ENCODE results near the gene PMAIP1.
"Not testable (repeated sequence)": the region's sequence is repeated elsewhere in the genome, so short reads cannot be mapped to it uniquely, and the experiment has no call there.

PMAIP1 gene

DNA sequence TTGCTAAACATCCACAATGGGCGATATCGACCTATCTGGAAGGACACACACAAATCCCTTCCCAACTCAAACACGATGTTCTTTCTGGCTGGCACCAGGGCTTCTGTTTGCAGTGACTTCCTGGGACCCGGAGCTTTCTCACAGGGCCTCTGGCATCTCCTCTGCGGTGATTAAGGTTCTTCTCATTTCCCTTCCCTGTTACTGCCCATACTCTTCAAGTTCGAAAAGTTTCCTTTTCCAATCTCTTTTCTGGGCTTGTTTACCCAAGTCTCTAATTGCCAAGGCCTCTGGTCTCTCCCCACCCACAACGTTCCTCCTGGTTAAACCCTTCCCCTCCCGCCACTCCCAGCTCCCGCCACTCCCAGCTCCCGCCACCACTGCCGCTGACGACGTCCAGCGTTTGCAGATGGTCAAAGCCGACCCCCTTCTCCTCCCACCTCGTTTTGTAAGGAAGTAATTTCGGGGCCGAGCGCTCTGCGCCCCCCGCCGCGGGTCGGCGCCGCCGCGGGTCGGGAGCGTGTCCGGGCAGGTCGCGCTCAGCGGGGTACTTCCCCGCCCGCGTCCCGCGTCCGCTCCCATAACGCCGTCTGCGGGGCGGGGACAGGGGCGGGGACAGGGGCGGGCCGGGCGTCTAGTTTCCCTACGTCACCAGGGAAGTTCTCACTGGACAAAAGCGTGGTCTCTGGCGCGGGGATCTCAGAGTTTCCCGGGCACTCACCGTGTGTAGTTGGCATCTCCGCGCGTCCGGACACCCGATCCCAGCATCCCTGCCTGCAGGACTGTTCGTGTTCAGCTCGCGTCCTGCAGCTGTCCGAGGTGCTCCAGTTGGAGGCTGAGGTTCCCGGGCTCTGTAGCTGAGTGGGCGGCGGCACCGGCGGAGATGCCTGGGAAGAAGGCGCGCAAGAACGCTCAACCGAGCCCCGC lies at the start of gene PMAIP1:
Gene PMAIP1 (plus strand): TSS at position 699 of the 924 bp plus-strand sequence. CDS start 182 bp downstream, at position 881.
- DNase-seq (ENCODE audit: low read depth in 2 of 3, low spot score in 2 of 3), result peak; percentile 82 to 85 (median 84)

DNA sequence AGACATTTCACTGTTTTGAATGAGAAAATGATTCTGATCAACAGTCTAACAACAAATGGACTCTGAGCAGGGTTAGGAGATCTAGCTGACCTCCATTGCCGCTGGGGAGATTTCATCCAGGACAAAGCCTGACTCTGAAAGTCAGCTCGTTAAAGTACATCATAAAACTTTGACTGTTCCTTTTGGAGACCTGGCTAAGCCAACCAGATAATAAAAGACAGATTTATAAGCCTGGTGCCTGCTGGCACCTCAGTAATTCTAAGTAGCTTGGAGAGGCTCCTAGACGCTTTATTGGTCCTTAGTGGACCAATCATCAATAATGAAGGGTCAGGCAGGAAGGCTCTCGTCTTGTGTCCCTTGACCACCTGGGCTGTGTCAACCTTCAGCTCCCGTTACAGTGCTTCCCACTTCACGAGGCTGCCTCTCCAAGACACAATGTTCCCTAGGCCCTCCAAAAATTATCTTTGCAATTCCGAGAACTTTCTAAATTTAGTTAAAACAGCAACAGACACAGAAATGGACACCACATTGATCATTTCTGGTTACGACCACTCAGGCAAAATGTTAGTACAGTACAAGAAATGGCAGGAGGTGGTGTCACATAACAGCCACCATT lies 47.9 kb upstream of the PMAIP1 start:
- DNase-seq (ENCODE audit: low read depth in 2 of 3, low spot score in 2 of 3), result no peak

DNA sequence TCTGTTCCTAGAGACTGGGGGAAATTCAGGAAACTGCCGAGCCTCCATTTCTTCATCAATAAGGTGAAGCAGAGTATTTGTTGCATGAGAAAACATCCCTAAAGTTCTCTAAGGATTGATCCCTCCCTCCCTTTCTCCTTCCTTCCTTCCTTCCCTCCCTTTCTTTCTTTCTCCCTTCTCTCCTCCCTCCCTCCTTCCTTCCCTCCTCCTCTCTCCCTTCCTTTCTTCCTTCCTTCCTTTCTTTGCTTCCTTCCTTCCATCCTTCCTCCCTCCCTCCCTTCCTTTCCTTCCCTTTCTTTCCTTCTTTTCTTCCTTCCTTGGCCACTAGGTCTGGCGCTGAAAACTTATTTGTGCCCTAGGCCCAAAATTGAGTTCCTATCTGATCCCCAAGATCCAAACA lies 47.2 kb upstream of the PMAIP1 start:
- no peak for DNase-seq (ENCODE audit: low read depth in 2 of 3, low spot score in 2 of 3)

DNA sequence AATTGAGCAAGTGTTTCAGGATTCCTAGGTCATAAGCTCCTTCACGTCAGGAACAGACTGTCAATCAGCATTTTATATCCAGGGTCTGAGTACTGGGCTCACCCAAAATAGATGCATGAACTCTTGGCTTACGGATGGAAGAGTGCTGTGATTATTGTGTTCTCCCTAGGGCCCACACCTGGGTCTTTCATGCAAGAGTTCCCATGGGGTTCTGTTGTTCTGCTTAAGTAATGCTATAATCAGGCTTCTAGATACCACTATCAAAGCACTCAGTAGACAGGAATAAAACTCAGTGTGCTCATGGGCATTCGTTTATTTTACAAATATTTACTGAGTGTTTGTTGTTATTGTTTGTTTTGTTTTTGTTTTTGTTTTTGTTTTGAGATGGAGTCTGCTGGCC lies 46.4 kb upstream of the PMAIP1 start:
- no peak for DNase-seq (ENCODE audit: low read depth in 2 of 3, low spot score in 2 of 3)

DNA sequence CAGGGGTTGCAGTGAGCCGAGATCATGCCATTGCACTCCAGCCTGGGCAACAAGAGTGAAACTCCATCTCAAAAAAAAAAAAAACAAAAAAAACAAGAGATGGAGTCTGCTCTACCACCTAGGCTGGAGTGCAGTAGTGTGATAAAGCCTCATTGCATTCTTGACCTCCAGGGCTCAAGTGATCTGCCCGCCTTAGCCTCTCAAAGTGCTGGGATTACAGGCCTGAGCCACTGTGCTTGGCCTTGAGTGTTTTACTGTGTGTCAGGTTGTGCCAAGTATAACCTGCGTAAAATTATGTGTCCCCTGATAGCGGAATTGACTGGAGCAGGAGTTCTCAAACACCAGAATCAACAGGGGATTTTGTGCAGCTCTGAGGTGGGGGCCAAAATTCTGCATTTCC lies 45.8 kb upstream of the PMAIP1 start:
- DNase-seq (ENCODE audit: low read depth in 2 of 3, low spot score in 2 of 3), result not testable (repeated sequence)

DNA sequence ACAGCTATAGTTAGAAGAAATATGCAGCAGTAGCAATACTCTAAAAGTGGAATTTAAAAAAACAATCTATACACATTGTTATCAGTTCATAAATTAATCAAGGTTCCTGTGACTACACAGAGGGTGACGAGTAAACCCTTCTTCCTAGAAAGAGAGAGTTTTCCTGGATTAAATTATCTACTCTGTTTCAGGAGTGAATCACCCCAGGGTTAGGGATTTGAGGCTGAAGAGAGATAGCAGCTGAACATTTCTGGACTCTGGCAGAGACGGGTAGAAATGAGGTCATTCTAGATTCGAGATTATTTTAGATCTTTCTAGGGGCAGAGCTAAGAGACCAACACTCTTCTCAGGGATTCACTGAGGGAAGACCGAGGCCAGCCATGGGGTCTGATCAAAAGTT lies 38.8 kb upstream of the PMAIP1 start:
- no peak for DNase-seq (ENCODE audit: low read depth in 2 of 3, low spot score in 2 of 3)

DNA sequence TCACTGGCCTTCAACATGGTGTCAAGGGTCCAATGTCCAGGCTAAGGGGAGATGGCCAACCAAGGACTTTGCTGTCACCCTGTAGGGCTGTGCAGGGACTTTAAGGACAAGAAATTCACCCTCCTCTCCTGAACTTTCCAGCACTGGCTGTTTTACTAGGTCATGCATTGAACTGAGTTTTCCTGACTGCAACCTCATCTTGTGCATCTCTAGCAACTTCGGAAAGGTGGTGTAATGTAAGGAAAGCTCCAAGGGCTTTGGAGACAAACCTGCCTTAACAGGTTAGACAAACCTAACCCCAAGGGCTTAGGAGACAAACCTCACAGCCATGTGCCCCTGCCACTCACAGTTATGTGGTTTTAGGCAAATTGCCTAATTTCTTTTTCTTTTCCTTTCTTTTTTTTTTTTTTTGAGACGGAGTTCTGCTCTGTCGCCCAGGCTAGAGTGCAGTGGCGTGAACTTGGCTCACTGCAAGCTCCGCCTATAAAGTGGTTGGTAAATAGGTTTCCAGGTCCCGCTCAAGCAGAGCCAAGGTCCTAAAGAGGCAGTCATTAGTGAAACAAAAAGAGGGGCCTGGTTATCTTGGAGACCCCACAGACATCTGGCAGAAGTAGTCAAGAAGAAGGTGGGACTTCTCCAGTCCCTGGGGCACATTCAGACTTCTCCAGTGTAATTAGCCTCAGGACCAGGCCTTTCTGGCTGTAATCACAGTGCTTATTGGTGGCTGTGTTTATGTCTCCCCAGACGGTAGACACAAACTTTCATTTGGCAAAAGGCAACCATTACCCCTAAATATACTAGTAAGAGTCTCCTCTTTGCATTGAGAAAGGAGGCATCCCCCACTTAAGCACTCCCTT lies 37.6 kb upstream of the PMAIP1 start:
- DNase-seq (ENCODE audit: low read depth in 2 of 3, low spot score in 2 of 3), result no peak

DNA sequence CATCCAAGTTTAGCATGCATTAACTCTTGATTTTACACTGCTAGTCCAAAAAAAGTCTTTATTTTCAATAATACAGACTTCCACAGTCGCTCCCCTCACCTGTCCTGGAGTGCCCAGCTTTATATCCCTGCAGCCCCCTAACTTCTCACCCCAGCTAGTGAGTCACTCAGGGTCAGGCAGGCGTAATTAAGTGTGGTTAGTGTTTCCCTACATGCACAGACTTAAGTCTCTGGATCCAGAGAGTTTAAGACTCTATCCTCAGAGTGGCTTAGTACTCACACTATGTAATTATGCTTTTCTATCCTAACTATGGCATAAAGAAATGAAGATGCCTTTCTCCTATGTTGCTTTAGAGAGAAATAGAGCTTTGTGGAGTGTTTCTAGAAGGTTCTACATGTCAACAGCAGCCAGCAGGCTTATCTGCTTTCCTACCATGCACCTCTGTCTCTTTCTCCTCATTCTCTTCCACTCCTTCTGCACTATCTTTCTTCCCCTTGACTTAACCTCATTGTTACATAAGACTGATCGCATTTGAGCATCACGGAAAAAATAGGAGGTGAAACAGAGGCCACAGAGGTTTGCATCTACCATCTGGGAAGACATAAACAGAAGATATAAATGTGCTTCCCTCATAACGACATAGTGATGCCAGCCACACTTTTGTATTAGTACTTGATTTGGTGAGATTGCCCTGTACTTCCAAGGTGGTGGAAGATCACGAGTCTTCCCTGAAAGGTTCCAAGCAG lies 34.4 kb upstream of the PMAIP1 start:
- no peak for DNase-seq (ENCODE audit: low read depth in 2 of 3, low spot score in 2 of 3)

DNA sequence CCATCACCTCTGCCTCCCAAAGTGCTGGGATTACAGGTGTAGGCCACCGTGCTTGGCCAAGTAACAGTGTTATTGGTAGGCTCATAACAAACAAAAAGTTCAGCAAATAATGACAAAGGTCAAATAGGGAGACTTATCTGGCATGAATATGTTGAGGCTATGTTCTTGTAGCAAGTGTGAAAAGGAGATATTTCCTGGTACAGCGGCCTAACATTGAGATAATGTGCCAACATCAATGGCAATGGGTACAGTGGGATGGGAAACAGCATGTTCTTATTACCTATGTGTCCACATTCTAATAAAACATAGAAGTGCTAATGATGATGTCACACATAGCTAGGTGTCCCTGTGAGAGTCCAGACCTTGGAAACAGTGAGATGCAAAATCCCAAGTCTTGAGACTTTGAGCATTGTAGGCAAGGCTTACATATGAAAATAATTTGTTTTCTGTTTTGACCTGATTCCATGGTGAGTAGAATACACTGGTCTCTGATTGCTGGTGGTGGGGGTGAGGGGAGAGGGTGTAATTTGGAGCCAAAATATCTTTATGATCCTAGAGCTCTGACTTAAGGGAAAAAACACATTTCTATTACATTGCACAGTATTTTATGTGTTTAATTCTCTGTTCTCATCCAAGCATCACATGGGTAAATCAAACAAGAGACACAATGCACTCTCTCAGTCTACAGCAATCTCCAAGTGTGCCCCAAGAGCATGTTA lies 33.1 kb upstream of the PMAIP1 start:
- DNase-seq (ENCODE audit: low read depth in 2 of 3, low spot score in 2 of 3), result no peak

DNA sequence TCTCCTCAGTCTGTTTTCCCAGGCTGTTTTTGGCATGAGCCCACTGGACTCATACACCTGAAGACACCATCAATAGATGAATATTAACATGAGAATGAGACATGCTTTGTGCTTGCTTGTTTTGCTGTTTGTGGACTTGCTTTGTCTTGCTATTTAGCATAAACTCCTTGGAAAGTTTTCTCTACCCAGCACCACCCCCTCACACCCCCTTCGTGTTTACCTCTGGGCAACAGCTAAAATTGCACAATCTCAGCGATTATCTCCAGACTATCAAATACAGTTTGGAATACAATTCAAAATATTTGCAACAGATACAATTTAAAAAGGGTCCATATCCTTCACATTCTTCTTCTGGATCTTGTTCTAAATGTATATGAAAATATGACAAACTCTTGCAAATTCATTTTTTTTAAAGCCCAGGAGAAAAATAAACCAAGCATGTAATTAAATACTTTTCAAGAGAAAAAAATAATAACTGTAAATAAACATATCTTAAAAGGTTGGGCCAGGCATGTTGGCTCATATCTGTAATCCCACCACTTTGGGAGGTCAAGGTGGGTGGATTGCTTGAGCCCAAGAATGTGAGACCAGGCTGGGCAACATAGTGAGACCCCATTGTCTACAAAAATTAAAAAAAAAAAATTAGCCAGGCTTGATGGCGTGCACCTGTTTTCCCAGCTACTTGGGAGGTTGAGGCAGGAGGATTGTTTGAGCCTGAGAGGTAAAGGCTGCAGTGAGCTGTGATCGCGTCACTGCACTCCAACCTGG lies 32.3 kb upstream of the PMAIP1 start:
- DNase-seq (ENCODE audit: low read depth in 2 of 3, low spot score in 2 of 3), result no peak

DNA sequence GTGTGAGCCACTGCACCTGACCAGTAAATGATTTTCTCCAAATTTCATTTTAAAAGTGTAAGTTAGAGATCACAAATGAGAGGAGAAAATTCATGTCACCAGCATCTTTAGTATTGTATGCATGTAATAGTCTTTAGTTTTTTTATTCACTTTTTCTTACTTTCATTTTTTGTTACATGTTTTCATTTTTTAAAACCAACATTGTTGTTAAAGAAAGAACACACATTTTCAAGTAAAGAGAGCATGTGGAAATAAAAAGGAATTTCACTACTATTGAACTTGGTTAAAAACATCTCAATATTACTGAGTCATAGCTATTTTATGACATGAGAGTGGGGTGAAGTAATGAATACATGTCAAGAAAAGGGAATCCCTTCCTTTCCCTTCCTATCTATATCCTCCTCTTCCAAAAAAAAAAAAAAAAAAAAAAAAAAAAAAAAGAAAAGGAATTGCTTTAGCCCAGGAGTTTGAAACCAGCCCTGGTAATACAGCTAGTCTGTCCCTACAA lies 29.1 kb upstream of the PMAIP1 start:
- DNase-seq (ENCODE audit: low read depth in 2 of 3, low spot score in 2 of 3), result no peak

DNA sequence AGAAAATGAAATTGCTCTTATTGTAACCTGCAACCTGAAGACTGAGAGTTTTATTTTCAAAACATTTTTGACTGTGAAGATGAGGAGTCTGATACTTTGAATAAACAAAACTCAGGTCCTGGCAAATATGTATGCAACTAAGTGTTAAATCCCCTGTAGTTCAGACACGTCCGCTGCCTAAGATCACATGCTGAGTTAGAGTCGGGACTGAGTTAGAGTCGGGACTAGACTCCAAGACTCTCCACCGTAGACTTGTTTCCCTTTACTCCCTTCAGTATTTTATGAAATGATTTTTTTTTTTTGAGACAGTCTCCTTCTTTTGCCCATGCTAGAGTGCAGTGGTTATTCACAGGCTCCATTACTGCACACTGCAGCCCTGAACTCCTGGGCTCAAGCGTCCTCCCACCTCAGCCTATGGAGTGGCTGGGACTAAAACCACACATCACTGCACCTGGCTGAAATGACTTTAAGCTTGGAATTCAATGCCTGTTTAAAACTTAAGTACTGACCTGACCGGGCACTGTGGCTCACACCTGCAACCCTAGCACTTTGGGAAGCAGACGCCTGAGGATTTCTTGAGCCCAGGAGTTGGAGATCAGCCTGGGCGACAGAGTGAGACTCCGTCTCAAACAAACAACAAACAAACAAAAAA lies 28.0 kb upstream of the PMAIP1 start:
- DNase-seq (ENCODE audit: low read depth in 2 of 3, low spot score in 2 of 3), result no peak

DNA sequence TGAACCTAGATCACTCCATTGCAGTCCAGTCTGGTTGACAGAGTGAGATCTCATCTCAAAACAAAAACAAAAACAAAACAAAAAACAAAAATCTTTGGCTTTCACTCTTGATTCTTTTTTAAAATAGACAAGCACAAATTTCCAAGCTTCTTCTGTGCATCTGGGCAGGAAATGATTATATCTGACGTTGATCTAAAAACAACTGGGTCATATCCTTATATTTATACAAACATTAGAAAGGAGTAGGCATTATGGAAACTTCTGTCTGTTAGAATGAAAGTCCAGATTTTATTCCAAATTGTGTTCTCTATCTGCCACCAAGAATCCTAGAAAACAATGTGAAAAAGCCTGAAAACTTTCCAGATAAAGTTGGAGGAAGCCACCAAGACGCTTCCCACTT lies 26.2 kb upstream of the PMAIP1 start:
- no peak for DNase-seq (ENCODE audit: low read depth in 2 of 3, low spot score in 2 of 3)

DNA sequence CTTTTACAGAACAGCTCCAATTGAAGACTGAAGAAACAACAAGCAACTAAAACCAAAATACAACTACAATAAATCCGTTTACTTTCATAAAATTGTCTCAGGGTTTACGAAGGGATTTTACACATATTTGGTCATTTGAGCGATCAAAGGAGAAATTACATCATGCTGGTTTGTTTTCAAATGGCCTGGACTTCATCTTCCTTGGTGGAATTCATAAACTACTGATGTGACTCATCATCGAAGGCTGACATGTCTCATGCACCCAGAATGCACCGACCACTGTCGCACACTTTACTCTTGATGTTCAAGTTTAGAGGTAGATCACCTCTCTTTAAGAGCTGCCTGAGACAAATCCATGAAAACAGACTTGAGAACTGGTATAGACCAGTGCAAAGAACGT lies 25.6 kb upstream of the PMAIP1 start:
- DNase-seq (ENCODE audit: low read depth in 2 of 3, low spot score in 2 of 3), result no peak

DNA sequence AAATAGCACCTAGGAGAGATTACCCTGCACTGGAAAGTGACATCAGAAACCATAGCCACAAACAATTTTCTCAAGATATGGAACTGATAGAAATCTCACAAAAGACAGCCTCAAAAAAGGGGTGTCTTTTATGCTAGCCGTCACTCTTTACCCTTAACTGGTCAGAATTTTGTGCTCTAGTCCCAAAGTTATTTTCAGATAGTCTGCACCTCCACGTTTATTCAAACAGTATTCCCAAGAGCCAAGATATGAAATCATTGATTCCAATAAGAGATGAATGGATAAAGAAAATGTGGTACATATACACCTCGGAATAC lies 23.5 kb upstream of the PMAIP1 start:
- no peak for DNase-seq (ENCODE audit: low read depth in 2 of 3, low spot score in 2 of 3)

DNA sequence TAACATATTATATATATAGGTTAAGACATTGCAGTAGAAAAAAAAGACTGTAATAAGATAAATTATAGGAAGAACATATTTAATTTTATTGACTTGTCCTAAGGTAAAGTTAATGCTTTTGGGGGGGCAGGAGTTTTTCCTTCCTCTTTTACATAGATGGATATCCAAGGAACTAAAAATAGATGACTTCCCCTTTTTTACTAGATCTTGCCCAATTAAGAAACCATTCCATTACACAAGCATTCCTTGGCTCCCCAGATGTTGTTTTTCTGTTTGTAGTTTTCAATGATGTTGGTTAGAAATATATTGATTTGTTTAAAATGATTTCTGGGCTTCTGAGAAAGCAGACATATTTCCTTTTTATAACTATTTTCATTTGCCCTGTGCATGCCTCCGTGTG lies 22.4 kb upstream of the PMAIP1 start:
- DNase-seq (ENCODE audit: low read depth in 2 of 3, low spot score in 2 of 3), result no peak

DNA sequence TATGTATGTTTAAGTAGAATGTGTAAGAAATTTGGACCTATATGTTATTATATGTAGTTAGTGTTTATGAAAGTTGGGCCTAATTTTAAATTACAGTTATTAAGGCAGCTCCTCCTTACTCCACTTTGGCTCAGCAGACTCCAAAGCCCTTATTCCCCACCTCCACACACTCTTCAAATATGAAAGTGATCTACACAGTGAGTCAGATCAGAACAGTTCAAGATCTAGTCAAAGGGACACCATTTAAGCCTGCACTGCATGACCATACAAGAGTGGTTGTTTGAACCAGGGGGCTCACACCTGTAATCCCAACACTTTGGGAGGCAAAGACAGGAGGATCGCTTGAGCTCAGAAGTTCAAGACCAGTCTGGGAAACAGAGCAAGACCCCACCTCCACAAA lies 21.2 kb upstream of the PMAIP1 start:
- DNase-seq (ENCODE audit: low read depth in 2 of 3, low spot score in 2 of 3), result no peak

DNA sequence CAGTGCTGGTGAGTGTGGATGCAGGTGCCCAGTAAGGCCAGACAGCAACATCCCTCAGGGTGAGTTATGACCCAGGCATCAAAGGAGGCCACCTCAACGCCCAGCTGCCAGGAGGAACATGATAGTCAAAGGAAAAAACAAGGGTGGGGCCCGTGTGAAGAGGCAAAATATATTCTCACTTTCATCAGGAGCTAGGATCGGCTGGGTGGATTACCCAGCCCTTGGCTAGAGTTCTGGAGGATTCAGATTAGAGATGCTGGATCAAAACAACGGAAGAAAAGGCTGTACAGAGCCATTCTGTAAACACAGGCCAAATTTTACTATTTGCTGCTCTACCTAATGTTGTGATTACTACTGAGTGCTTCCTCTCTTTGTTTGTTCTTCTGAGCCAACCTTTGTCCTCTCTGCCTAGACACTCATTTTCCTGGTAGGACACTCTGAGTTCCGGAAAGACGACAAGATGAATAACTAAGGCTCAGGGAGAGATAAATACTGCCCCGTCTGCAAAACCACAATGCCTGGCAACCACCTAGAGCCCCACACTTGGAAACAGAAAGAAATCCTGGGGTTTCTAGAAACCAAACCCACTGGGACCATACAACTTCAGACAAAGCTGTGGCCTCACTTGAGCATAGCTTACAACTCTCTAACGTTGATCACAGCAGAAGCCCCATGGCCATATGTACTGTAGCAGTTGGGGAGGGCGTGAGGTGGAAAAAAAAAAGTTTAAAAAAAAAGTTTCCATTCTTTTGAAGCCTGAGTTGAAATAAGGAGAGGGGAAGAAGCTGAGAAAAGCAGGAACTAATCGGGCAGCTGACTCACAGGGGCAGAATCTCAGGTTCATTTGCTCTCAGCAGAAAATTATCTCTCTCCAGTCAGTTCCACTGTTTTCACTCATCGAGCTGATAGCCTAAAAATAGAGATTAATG lies 17.8 kb upstream of the PMAIP1 start:
- no peak for DNase-seq (ENCODE audit: low read depth in 2 of 3, low spot score in 2 of 3)
